ENCODE results near the gene TAF1B. TPM values are rescaled to one million over a fixed set of nuclear protein-coding genes. Genes with fewer than 3 reads are reported as not detected.

The TAF1B gene
- total RNA-seq, 1 experiment from 2014 or later = 29.9 TPM

- no peak for TF ChIP-seq CTCF (conservative IDR thresholded peaks at IDR 0.05)
- H3K27me3 Mint-ChIP-seq (ENCODE audit: low read depth) = no peaks in the 10 kb centered on the region
These were observed 117.7 kb downstream of the TAF1B start for GRCh38 chr2:9961013-9961412.

More at GRCh38 chr2:9961013-9961412, 117.7 kb downstream of the TAF1B start:
- no peak overlapping the region for H2BK15ac ChIP-seq (ENCODE audit: low read depth, low read length)
- H3K23me2 ChIP-seq (ENCODE audit: insufficient read length, low read depth, low read length, poor library complexity, severe bottlenecking) = no peaks in the 10 kb centered on the region
- no peak overlapping the region for H2BK120ac ChIP-seq (ENCODE audit: low read depth, low read length, poor library complexity, severe bottlenecking)
- no peak overlapping the region for H3K4me2 ChIP-seq (ENCODE audit: insufficient read depth, insufficient read length, low read length)
- Mint-ChIP-seq H3K36me3 (ENCODE audit: insufficient read depth in 1 of 3, low read depth in 3 of 3) (no peaks in the 10 kb centered on the region; a peak in 1 of 7 replicates), H3K27ac (no peak overlapping the region), H3K4me3 (no peak overlapping the region), H3K9me3 (no peaks in the 10 kb centered on the region), H3K4me1 (no peaks in the 10 kb centered on the region; a peak in 1 of 4 replicates)
- no peak overlapping the region for H4K5ac ChIP-seq (ENCODE audit: insufficient read length, low read depth, low read length)
- no peaks in the 10 kb centered on the region for H3K9me3 ChIP-seq (ENCODE audit: control insufficient read depth, low read depth, low read length)
- H3K9ac ChIP-seq (ENCODE audit: extremely low read depth, insufficient read length, low read length) = no peak overlapping the region
- H2BK12ac ChIP-seq (ENCODE audit: insufficient read length, low read depth, low read length) = no peak overlapping the region
- no peaks in the 10 kb centered on the region for H3K27me3 ChIP-seq (ENCODE audit: insufficient read depth, low read length)
- H2AK5ac ChIP-seq (ENCODE audit: insufficient read length, low read length) = no peak overlapping the region
- H3K14ac ChIP-seq (ENCODE audit: insufficient read depth, low read length) = no peak overlapping the region
- H3K18ac ChIP-seq (ENCODE audit: insufficient read length, low read depth, low read length) = no peak overlapping the region
- H3K23ac ChIP-seq (ENCODE audit: insufficient read length, low read depth, low read length) = no peak overlapping the region
- no peak overlapping the region for H3K4ac ChIP-seq (ENCODE audit: low read depth, low read length)
- H2BK20ac ChIP-seq (ENCODE audit: low read depth, low read length, poor library complexity, severe bottlenecking) = no peak overlapping the region
- H3K27ac ChIP-seq (ENCODE audit: insufficient read length, low read depth, low read length) = no peak overlapping the region
- no CpG with 5 or more reads among the region's 10 CpGs for WGBS (ENCODE audit: extremely low coverage, insufficient read length, low lambda C conversion rate)
- H3K79me2 ChIP-seq (ENCODE audit: insufficient read depth, low read length) = no peaks in the 10 kb centered on the region
- no peak overlapping the region for H4K8ac ChIP-seq (replicated peaks; ENCODE audit: insufficient read length, low read depth, low read length)
- no peak overlapping the region for H3K56ac ChIP-seq (ENCODE audit: insufficient read length, low read depth, low read length)
- H3K4me1 ChIP-seq (ENCODE audit: insufficient read depth, low read length) = no peaks in the 10 kb centered on the region
- H2BK5ac ChIP-seq (ENCODE audit: insufficient read length, low read length) = no peak overlapping the region
- no peak overlapping the region for H4K91ac ChIP-seq (ENCODE audit: insufficient read length, low read depth, low read length)
- no peak for DNase-seq
- no peak overlapping the region for H2AFZ ChIP-seq (ENCODE audit: low read length)
- H3T11ph ChIP-seq (ENCODE audit: low read length) = no peak overlapping the region
- no peaks in the 10 kb centered on the region for H3K79me1 ChIP-seq (ENCODE audit: insufficient read depth, low read depth, low read length, poor library complexity, severe bottlenecking)
- H4K20me1 ChIP-seq (ENCODE audit: control insufficient read depth, insufficient read depth, insufficient read length) = no peaks in the 10 kb centered on the region
